HG02973 (cell line): ENCODE data around the gene SLC5A2.
"Not testable (repeated sequence)": the region's sequence is repeated elsewhere in the genome, so short reads cannot be mapped to it uniquely, and the experiment has no call there.

Experiments used
- ATAC-seq: cut with Tn5 transposase; IDR thresholded peaks from one replicate; pipeline ENCODE4 v1.9.1; 2021; ENCODE audit warnings: moderate library complexity; ENCODE audit not compliant: unreplicated experiment

The SLC5A2 gene

GRCh38 chr16:31474773-31475738, 7.9 kb upstream of the SLC5A2 start:
- no peak for ATAC-seq

GRCh38 chr16:31475946-31476302, 7.0 kb upstream of the SLC5A2 start:
- no peak for ATAC-seq

GRCh38 chr16:31476303-31477219, 6.4 kb upstream of the SLC5A2 start:
- ATAC-seq = peak; percentile 59

GRCh38 chr16:31477220-31478216, 5.4 kb upstream of the SLC5A2 start:
- ATAC-seq = peak; percentile 33

GRCh38 chr16:31478956-31479355, 4.0 kb upstream of the SLC5A2 start:
- ATAC-seq = no peak

GRCh38 chr16:31479751-31480150, 3.2 kb upstream of the SLC5A2 start:
- ATAC-seq = no peak

- no peak for ATAC-seq
These were observed 1.9 kb upstream of the SLC5A2 start for GRCh38 chr16:31480851-31481536.

GRCh38 chr16:31484048-31484447, 1.1 kb downstream of the SLC5A2 start:
- not testable (repeated sequence) for ATAC-seq

- no peak for ATAC-seq
These were observed 1.7 kb downstream of the SLC5A2 start for GRCh38 chr16:31484491-31485171.

- ATAC-seq = no peak
These were observed 2.6 kb downstream of the SLC5A2 start for GRCh38 chr16:31485571-31485970.

GRCh38 chr16:31486045-31486444, 3.1 kb downstream of the SLC5A2 start:
- ATAC-seq = no peak

- ATAC-seq = no peak
These were observed 4.3 kb downstream of the SLC5A2 start for GRCh38 chr16:31487071-31487719.

GRCh38 chr16:31487720-31488467, 5.0 kb downstream of the SLC5A2 start:
- peak; percentile 81 for ATAC-seq

GRCh38 chr16:31488468-31489297, 5.8 kb downstream of the SLC5A2 start:
- ATAC-seq = no peak

- ATAC-seq = no peak
These were observed 6.3 kb downstream of the SLC5A2 start for GRCh38 chr16:31489298-31489564.

- ATAC-seq = no peak
These were observed 7.0 kb downstream of the SLC5A2 start for GRCh38 chr16:31489616-31490584.
